ENCODE data around the gene PKHD1. TPM values are rescaled to one million over a fixed set of nuclear protein-coding genes. Genes with fewer than 3 reads are reported as not detected.
"Not testable (repeated sequence)": the region's sequence is repeated elsewhere in the genome, so short reads cannot be mapped to it uniquely, and the experiment has no call there.

Gene PKHD1
- total RNA-seq, 1 donor from 2014 or later: 0.49 TPM

DNA sequence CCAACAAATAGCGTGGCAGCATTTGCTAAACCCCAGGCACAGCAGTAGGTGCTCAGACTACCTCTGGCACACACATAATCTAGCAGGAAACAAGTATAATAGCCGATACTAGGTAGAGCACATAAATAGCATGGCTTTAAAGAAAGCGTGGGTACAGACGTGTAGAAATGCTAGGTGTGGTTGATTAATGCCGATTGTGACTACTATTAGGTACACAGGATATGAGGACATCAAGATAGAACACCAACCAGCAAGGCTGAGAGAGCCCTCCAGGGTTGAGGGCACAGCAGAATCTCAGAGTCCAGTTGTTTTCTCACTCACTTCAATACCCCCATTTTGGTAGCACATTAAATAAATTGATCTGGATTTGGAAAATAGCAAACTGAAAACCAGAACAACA is 100.5 kb downstream of the PKHD1 start:
- no peak for DNase-seq (ENCODE audit: extremely low spot score in 2 of 2)
- Histone ChIP-seq H3K9me3 (no peaks in the 10 kb centered on the region), H3K4me1 (no peaks in the 10 kb centered on the region), H3K36me3 (no peaks in the 10 kb centered on the region), H3K4me3 (no peak overlapping the region), H3K27me3 (no peaks in the 10 kb centered on the region), H3K27ac (no peak overlapping the region)
- intact Hi-C loops (cut with DNase I): no loop called here
- TF ChIP-seq, protein P1, sequence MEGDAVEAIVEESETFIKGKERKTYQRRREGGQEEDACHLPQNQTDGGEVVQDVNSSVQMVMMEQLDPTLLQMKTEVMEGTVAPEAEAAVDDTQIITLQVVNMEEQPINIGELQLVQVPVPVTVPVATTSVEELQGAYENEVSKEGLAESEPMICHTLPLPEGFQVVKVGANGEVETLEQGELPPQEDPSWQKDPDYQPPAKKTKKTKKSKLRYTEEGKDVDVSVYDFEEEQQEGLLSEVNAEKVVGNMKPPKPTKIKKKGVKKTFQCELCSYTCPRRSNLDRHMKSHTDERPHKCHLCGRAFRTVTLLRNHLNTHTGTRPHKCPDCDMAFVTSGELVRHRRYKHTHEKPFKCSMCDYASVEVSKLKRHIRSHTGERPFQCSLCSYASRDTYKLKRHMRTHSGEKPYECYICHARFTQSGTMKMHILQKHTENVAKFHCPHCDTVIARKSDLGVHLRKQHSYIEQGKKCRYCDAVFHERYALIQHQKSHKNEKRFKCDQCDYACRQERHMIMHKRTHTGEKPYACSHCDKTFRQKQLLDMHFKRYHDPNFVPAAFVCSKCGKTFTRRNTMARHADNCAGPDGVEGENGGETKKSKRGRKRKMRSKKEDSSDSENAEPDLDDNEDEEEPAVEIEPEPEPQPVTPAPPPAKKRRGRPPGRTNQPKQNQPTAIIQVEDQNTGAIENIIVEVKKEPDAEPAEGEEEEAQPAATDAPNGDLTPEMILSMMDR (IDR thresholded peaks at IDR 0.05): no peak
- TF ChIP-seq POLR2A (IDR thresholded peaks at IDR 0.05) (no peak), POLR2AphosphoS5 (IDR thresholded peaks at IDR 0.05; ENCODE audit: insufficient read depth in 1 of 2, low read depth in 1 of 2) (no peak)

DNA sequence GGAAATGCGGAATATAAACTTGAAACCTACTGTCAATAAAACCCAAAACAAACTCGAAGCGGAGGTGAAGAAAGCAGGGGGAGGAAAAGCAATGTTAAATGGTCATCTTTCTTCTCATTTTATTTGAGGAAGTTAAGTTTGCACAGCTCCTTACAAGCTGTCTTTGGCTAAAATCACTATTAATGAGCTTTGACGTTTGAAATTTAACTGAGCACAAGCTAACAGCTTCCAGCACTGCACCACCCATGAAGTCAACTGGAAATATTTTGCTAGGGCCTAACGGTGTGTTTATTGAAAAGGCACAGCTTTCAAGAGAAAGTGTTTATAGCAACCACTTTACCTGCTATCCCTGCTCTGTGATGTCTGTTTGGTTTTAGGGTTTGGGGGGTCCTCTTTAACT is 103.8 kb downstream of the PKHD1 start:
- no peak overlapping the region for H3K27ac ChIP-seq

DNA sequence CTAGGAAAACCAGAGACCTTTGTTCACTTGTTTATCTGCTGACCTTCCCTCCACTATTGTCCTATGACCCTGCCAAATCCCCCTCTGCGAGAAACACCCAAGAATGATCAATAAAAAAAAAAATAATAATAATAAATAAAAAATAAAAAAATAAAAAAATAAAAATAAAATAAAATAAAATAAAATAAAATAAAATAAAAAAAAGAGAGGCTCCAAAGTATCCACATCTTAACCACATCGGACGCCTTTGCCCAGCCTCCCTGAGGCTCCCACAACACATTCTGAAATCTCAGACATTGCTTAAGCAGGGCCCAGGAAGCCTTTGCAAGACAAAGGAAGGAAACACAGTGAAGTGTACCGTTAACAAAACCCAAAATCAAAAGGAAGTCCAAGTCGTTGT is 104.7 kb downstream of the PKHD1 start:
- DNase-seq (ENCODE audit: extremely low spot score in 2 of 2); H3K4me1 ChIP-seq; H3K4me3 ChIP-seq; H3K27ac ChIP-seq; H3K27me3 ChIP-seq; H3K9me3 ChIP-seq; H3K36me3 ChIP-seq; intact Hi-C loops (cut with DNase I): not testable (repeated sequence)

More for the DNA sequence above, 103.8 kb downstream of the PKHD1 start:
- intact Hi-C loops (cut with DNase I): no loop called here
- no peak for DNase-seq (ENCODE audit: extremely low spot score in 2 of 2)
- no peaks in the 10 kb centered on the region for H3K27me3 ChIP-seq
- no peaks in the 10 kb centered on the region for H3K4me1 ChIP-seq
- no peaks in the 10 kb centered on the region for H3K9me3 ChIP-seq
- TF ChIP-seq, protein P1 (IDR thresholded peaks at IDR 0.05): no peak
- TF ChIP-seq POLR2AphosphoS5 (IDR thresholded peaks at IDR 0.05; ENCODE audit: insufficient read depth in 1 of 2, low read depth in 1 of 2): no peak
- no peak overlapping the region for H3K4me3 ChIP-seq
- no peaks in the 10 kb centered on the region for H3K36me3 ChIP-seq

DNA sequence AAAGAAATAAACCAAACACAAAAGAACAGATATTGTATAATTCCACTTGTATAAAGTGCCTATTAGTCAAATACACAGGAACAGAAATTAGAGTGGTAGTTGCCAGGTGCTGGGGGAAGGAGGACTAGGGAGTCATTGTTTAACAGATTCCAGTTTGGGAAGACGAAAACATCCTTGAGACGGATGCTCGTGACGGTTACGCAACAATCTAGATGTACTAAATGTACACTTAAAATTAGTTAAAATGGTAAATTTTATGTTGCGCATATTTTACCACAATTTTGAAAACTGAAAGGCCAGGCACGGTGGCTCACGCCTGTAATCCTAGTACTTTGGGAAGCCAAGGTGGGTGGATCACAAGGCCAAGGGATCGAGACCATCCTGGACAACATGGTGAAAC is 111.0 kb downstream of the PKHD1 start:
- no peaks in the 10 kb centered on the region for H3K27me3 ChIP-seq
- no peak overlapping the region for H3K4me3 ChIP-seq
- H3K36me3 ChIP-seq: no peaks in the 10 kb centered on the region
- no peaks in the 10 kb centered on the region for H3K4me1 ChIP-seq
- H3K9me3 ChIP-seq: no peaks in the 10 kb centered on the region
- intact Hi-C loops (cut with DNase I): no loop called here
- H3K27ac ChIP-seq: no peak overlapping the region
- no peak for TF ChIP-seq POLR2A (IDR thresholded peaks at IDR 0.05)
- TF ChIP-seq, protein P1 (IDR thresholded peaks at IDR 0.05): no peak
- no peak for TF ChIP-seq POLR2AphosphoS5 (IDR thresholded peaks at IDR 0.05; ENCODE audit: insufficient read depth in 1 of 2, low read depth in 1 of 2)
- no peak for DNase-seq (ENCODE audit: extremely low spot score in 2 of 2)

DNA sequence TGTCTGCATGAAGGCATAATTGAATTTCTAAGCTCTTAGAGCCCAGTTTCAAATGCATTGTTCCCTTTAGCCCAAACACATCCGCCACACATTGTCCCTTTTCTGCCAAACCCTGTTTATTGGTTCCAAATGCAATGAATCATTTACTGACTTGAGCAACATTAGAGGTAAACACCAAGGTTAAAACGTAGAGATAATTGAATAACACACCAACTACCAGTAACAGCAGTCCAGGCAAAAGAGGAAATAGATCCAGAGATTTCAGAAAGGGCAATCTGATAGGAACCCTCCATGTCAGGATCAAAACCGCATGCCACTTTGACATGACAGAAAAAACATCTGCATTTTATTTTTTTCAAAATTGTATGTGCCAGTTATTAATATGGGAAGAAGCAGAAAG is 114.8 kb downstream of the PKHD1 start:
- TF ChIP-seq, protein P1 (IDR thresholded peaks at IDR 0.05): no peak
- no peak for TF ChIP-seq POLR2AphosphoS5 (IDR thresholded peaks at IDR 0.05; ENCODE audit: insufficient read depth in 1 of 2, low read depth in 1 of 2)
- no peak for TF ChIP-seq POLR2A (IDR thresholded peaks at IDR 0.05)
- no peaks in the 10 kb centered on the region for H3K27me3 ChIP-seq
- no peaks in the 10 kb centered on the region for H3K9me3 ChIP-seq
- DNase-seq (ENCODE audit: extremely low spot score in 2 of 2): no peak
- H3K36me3 ChIP-seq: no peaks in the 10 kb centered on the region
- intact Hi-C loops (cut with DNase I): no loop called here
- H3K4me3 ChIP-seq: no peak overlapping the region
- H3K27ac ChIP-seq: no peak overlapping the region
- H3K4me1 ChIP-seq: no peaks in the 10 kb centered on the region

DNA sequence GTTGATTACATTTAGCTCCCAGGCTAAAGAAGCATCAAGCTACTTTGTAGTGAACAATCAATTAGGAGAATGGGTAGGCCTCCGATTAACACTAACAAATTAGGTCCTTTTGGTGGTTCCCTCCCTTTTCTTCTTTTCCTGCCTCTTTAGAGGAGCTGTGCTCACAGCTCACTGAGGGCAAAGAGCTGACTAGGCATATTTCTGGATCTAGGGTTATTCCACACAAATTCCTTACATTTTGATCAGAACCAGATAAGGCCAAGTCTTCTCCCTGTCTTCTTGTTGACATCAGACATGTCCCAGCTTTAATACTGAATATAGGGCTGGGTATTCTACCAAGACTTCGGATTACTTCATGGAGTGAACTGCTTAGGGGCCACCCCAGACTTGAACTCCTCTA is 119.1 kb downstream of the PKHD1 start:
- TF ChIP-seq, protein P1 (IDR thresholded peaks at IDR 0.05): no peak
- TF ChIP-seq POLR2AphosphoS5 (IDR thresholded peaks at IDR 0.05; ENCODE audit: insufficient read depth in 1 of 2, low read depth in 1 of 2): no peak
- no peak for TF ChIP-seq POLR2A (IDR thresholded peaks at IDR 0.05)
- intact Hi-C loops (cut with DNase I): no loop called here
- Histone ChIP-seq H3K27me3 (no peaks in the 10 kb centered on the region), H3K4me3 (no peak overlapping the region), H3K27ac (no peak overlapping the region), H3K4me1 (no peaks in the 10 kb centered on the region), H3K9me3 (no peaks in the 10 kb centered on the region), H3K36me3 (no peaks in the 10 kb centered on the region)
- DNase-seq (ENCODE audit: extremely low spot score in 2 of 2): no peak
